GM18870 (cell line): ENCODE results near the gene LIPC.

Source experiments
- ATAC-seq: cut with Tn5 transposase; IDR thresholded peaks from one replicate; pipeline ENCODE4 v1.9.1; 2021; ENCODE audit warnings: moderate library complexity; ENCODE audit not compliant: unreplicated experiment

LIPC gene

GRCh38 chr15:58604455-58604923, 172.7 kb downstream of the LIPC start:
- no peak for ATAC-seq

- no peak for ATAC-seq
Measured at GRCh38 chr15:58605931-58606530, 174.2 kb downstream of the LIPC start.

GRCh38 chr15:58606577-58607080, 174.8 kb downstream of the LIPC start:
- ATAC-seq: no peak

- no peak for ATAC-seq
Measured at GRCh38 chr15:58608129-58608590, 176.4 kb downstream of the LIPC start.

GRCh38 chr15:58608711-58609110, 176.9 kb downstream of the LIPC start:
- no peak for ATAC-seq

- no peak for ATAC-seq
Measured at GRCh38 chr15:58611731-58612676, 180.2 kb downstream of the LIPC start.

GRCh38 chr15:58616171-58616570, 184.4 kb downstream of the LIPC start:
- no peak for ATAC-seq
